ENCODE results near the gene ABRACL. TPM values are rescaled to one million over a fixed set of nuclear protein-coding genes. Genes with fewer than 3 reads are reported as not detected.
A peak's percentile ranks its signal among the peaks of the same experiment; 100 is the strongest.
"Not testable (repeated sequence)": the region's sequence is repeated elsewhere in the genome, so short reads cannot be mapped to it uniquely, and the experiment has no call there.

ABRACL gene
- total and polyA plus RNA-seq, 4 donors: 11.8 to 20.6 (median 17.7) TPM

- Histone ChIP-seq H3K27me3 (ENCODE audit: control insufficient read depth, insufficient read depth, low read length) (no peaks in the 10 kb centered on the region), H3K9me3 (ENCODE audit: control insufficient read depth, insufficient read depth, low read length) (no peaks in the 10 kb centered on the region), H3K4me1 (ENCODE audit: control insufficient read depth, insufficient read depth, low read length) (no peaks in the 10 kb centered on the region), H3K36me3 (ENCODE audit: control insufficient read depth, insufficient read depth, low read length) (no peaks in the 10 kb centered on the region), H3K27ac (ENCODE audit: low read depth, low read length) (no peak overlapping the region), H3K4me3 (ENCODE audit: low read depth, low read length) (no peak overlapping the region)
- no peak for DNase-seq (ENCODE audit: low read depth in 4 of 6, low spot score in 6 of 6)
- WGBS (ENCODE audit: insufficient coverage): 86% methylated on average over 9 of the region's 9 CpGs
Observed at GRCh38 chr6:139008117-139008516, 20.4 kb upstream of the ABRACL start.

GRCh38 chr6:139010674-139011073, 17.9 kb upstream of the ABRACL start:
- Histone ChIP-seq H3K27ac (ENCODE audit: low read depth, low read length) (no peak overlapping the region), H3K27me3 (ENCODE audit: control insufficient read depth, insufficient read depth, low read length) (no peaks in the 10 kb centered on the region), H3K4me3 (ENCODE audit: low read depth, low read length) (no peak overlapping the region), H3K36me3 (ENCODE audit: control insufficient read depth, insufficient read depth, low read length) (no peaks in the 10 kb centered on the region), H3K4me1 (ENCODE audit: control insufficient read depth, insufficient read depth, low read length) (peaks cover 3% of the 10 kb centered on the region), H3K9me3 (ENCODE audit: control insufficient read depth, insufficient read depth, low read length) (no peaks in the 10 kb centered on the region)
- no peak for DNase-seq (ENCODE audit: low read depth in 4 of 6, low spot score in 6 of 6)

GRCh38 chr6:139011980-139012379, 16.6 kb upstream of the ABRACL start:
- Histone ChIP-seq H3K36me3 (ENCODE audit: control insufficient read depth, insufficient read depth, low read length) (no peaks in the 10 kb centered on the region), H3K9me3 (ENCODE audit: control insufficient read depth, insufficient read depth, low read length) (no peaks in the 10 kb centered on the region), H3K4me1 (ENCODE audit: control insufficient read depth, insufficient read depth, low read length) (peaks cover 7% of the 10 kb centered on the region), H3K4me3 (ENCODE audit: low read depth, low read length) (no peak overlapping the region), H3K27ac (ENCODE audit: low read depth, low read length) (no peak overlapping the region), H3K27me3 (ENCODE audit: control insufficient read depth, insufficient read depth, low read length) (no peaks in the 10 kb centered on the region)
- WGBS (ENCODE audit: insufficient coverage): no CpG with 5 or more reads among the region's 3 CpGs
- no peak for DNase-seq (ENCODE audit: low read depth in 4 of 6, low spot score in 6 of 6)

GRCh38 chr6:139013185-139013800, 15.3 kb upstream of the ABRACL start:
- no CpG with 5 or more reads among the region's 4 CpGs for WGBS (ENCODE audit: insufficient coverage)
- no peaks in the 10 kb centered on the region for H3K9me3 ChIP-seq (ENCODE audit: control insufficient read depth, insufficient read depth, low read length)
- H3K4me3 ChIP-seq (ENCODE audit: low read depth, low read length): no peak overlapping the region
- DNase-seq (ENCODE audit: low read depth in 4 of 6, low spot score in 6 of 6): peak in 1 of 6 donors; percentile 27
- peaks cover 10% of the 10 kb centered on the region for H3K4me1 ChIP-seq (ENCODE audit: control insufficient read depth, insufficient read depth, low read length)
- H3K27me3 ChIP-seq (ENCODE audit: control insufficient read depth, insufficient read depth, low read length): no peaks in the 10 kb centered on the region
- no peaks in the 10 kb centered on the region for H3K36me3 ChIP-seq (ENCODE audit: control insufficient read depth, insufficient read depth, low read length)
- no peak overlapping the region for H3K27ac ChIP-seq (ENCODE audit: low read depth, low read length)

- Histone ChIP-seq H3K4me3 (ENCODE audit: low read depth, low read length) (no peak overlapping the region), H3K4me1 (ENCODE audit: control insufficient read depth, insufficient read depth, low read length) (peaks cover 10% of the 10 kb centered on the region), H3K9me3 (ENCODE audit: control insufficient read depth, insufficient read depth, low read length) (no peaks in the 10 kb centered on the region), H3K27me3 (ENCODE audit: control insufficient read depth, insufficient read depth, low read length) (no peaks in the 10 kb centered on the region), H3K27ac (ENCODE audit: low read depth, low read length) (no peak overlapping the region), H3K36me3 (ENCODE audit: control insufficient read depth, insufficient read depth, low read length) (no peaks in the 10 kb centered on the region)
- no CpG with 5 or more reads among the region's 3 CpGs for WGBS (ENCODE audit: insufficient coverage)
- DNase-seq (ENCODE audit: low read depth in 4 of 6, low spot score in 6 of 6): no peak
Observed at GRCh38 chr6:139014945-139015344, 13.6 kb upstream of the ABRACL start.

GRCh38 chr6:139016337-139017213, 12.0 kb upstream of the ABRACL start:
- 21% methylated on average over 5 of the region's 7 CpGs for WGBS (ENCODE audit: insufficient coverage)
- Histone ChIP-seq H3K9me3 (ENCODE audit: control insufficient read depth, insufficient read depth, low read length) (no peaks in the 10 kb centered on the region), H3K36me3 (ENCODE audit: control insufficient read depth, insufficient read depth, low read length) (no peaks in the 10 kb centered on the region), H3K4me3 (ENCODE audit: low read depth, low read length) (no peak overlapping the region), H3K4me1 (ENCODE audit: control insufficient read depth, insufficient read depth, low read length) (peaks cover 10% of the 10 kb centered on the region), H3K27me3 (ENCODE audit: control insufficient read depth, insufficient read depth, low read length) (no peaks in the 10 kb centered on the region), H3K27ac (ENCODE audit: low read depth, low read length) (no peak overlapping the region)
- DNase-seq (ENCODE audit: low read depth in 4 of 6, low spot score in 6 of 6): peak in 2 of 6 donors; percentile 28 to 46

GRCh38 chr6:139017227-139017626, 11.3 kb upstream of the ABRACL start:
- Histone ChIP-seq H3K27me3 (ENCODE audit: control insufficient read depth, insufficient read depth, low read length) (no peaks in the 10 kb centered on the region), H3K9me3 (ENCODE audit: control insufficient read depth, insufficient read depth, low read length) (no peaks in the 10 kb centered on the region), H3K27ac (ENCODE audit: low read depth, low read length) (no peak overlapping the region), H3K4me1 (ENCODE audit: control insufficient read depth, insufficient read depth, low read length) (peaks cover 10% of the 10 kb centered on the region), H3K36me3 (ENCODE audit: control insufficient read depth, insufficient read depth, low read length) (no peaks in the 10 kb centered on the region), H3K4me3 (ENCODE audit: low read depth, low read length) (no peak overlapping the region)
- DNase-seq (ENCODE audit: low read depth in 4 of 6, low spot score in 6 of 6): peak in 4 of 6 donors; percentile 31 to 79 (median 64)
- 33% methylated on average over 3 of the region's 3 CpGs for WGBS (ENCODE audit: insufficient coverage)

GRCh38 chr6:139019722-139020121, 8.8 kb upstream of the ABRACL start:
- no peaks in the 10 kb centered on the region for H3K36me3 ChIP-seq (ENCODE audit: control insufficient read depth, insufficient read depth, low read length)
- WGBS (ENCODE audit: insufficient coverage): no CpG with 5 or more reads among the region's 2 CpGs
- no peak overlapping the region for H3K27ac ChIP-seq (ENCODE audit: low read depth, low read length)

GRCh38 chr6:139020689-139021088, 7.9 kb upstream of the ABRACL start:
- Histone ChIP-seq H3K27me3 (ENCODE audit: control insufficient read depth, insufficient read depth, low read length) (no peaks in the 10 kb centered on the region), H3K36me3 (ENCODE audit: control insufficient read depth, insufficient read depth, low read length) (no peaks in the 10 kb centered on the region), H3K4me3 (ENCODE audit: low read depth, low read length) (no peak overlapping the region), H3K9me3 (ENCODE audit: control insufficient read depth, insufficient read depth, low read length) (no peaks in the 10 kb centered on the region), H3K27ac (ENCODE audit: low read depth, low read length) (no peak overlapping the region), H3K4me1 (ENCODE audit: control insufficient read depth, insufficient read depth, low read length) (peaks cover 7% of the 10 kb centered on the region)
- WGBS (ENCODE audit: insufficient coverage): no CpG with 5 or more reads among the region's 3 CpGs
- DNase-seq (ENCODE audit: low read depth in 4 of 6, low spot score in 6 of 6): no peak

More at GRCh38 chr6:139019722-139020121, 8.8 kb upstream of the ABRACL start:
- Histone ChIP-seq H3K27me3 (ENCODE audit: control insufficient read depth, insufficient read depth, low read length) (no peaks in the 10 kb centered on the region), H3K4me3 (ENCODE audit: low read depth, low read length) (no peak overlapping the region), H3K9me3 (ENCODE audit: control insufficient read depth, insufficient read depth, low read length) (no peaks in the 10 kb centered on the region), H3K4me1 (ENCODE audit: control insufficient read depth, insufficient read depth, low read length) (peaks cover 7% of the 10 kb centered on the region)
- no peak for DNase-seq (ENCODE audit: low read depth in 4 of 6, low spot score in 6 of 6)

- WGBS (ENCODE audit: insufficient coverage): no CpG with 5 or more reads among the region's 3 CpGs
Observed at GRCh38 chr6:139025416-139025815, 3.1 kb upstream of the ABRACL start.

More at GRCh38 chr6:139025416-139025815, 3.1 kb upstream of the ABRACL start:
- H3K9me3 ChIP-seq (ENCODE audit: control insufficient read depth, insufficient read depth, low read length); H3K27ac ChIP-seq (ENCODE audit: low read depth, low read length); H3K4me3 ChIP-seq (ENCODE audit: low read depth, low read length); H3K4me1 ChIP-seq (ENCODE audit: control insufficient read depth, insufficient read depth, low read length); H3K36me3 ChIP-seq (ENCODE audit: control insufficient read depth, insufficient read depth, low read length); DNase-seq (ENCODE audit: low read depth in 4 of 6, low spot score in 6 of 6); H3K27me3 ChIP-seq (ENCODE audit: control insufficient read depth, insufficient read depth, low read length): not testable (repeated sequence)
